IPS DF 4.7 (cell line): ENCODE measurements around the gene MYLK4.

Source experiments
- DNase-seq: peaks from one replicate; pipeline ENCODE4 v3.0.0-alpha.2; 2013; ENCODE audit warnings: low spot score; ENCODE audit errors: extremely low read depth

Gene MYLK4

GRCh38 chr6:2708456-2708855 lies 42.3 kb downstream of the MYLK4 start:
- no peak for DNase-seq

GRCh38 chr6:2706558-2706957 lies 44.2 kb downstream of the MYLK4 start:
- no peak for DNase-seq

GRCh38 chr6:2705256-2705655 lies 45.5 kb downstream of the MYLK4 start:
- DNase-seq: no peak

GRCh38 chr6:2697291-2697690 lies 53.4 kb downstream of the MYLK4 start:
- no peak for DNase-seq

- DNase-seq: no peak
These were observed 55.1 kb downstream of the MYLK4 start for GRCh38 chr6:2695454-2696095.

- DNase-seq: no peak
These were observed 57.5 kb downstream of the MYLK4 start for GRCh38 chr6:2693231-2693630.

GRCh38 chr6:2688401-2689064 lies 62.2 kb downstream of the MYLK4 start:
- no peak for DNase-seq

- no peak for DNase-seq
These were observed 63.3 kb downstream of the MYLK4 start for GRCh38 chr6:2687456-2687855.

- no peak for DNase-seq
These were observed 64.2 kb downstream of the MYLK4 start for GRCh38 chr6:2686515-2686914.

GRCh38 chr6:2684766-2685754 lies 65.7 kb downstream of the MYLK4 start:
- DNase-seq: no peak

GRCh38 chr6:2684103-2684749 lies 66.5 kb downstream of the MYLK4 start:
- DNase-seq: no peak

GRCh38 chr6:2680264-2680922 lies 70.3 kb downstream of the MYLK4 start:
- DNase-seq: no peak

- DNase-seq: no peak
These were observed 73.6 kb downstream of the MYLK4 start for GRCh38 chr6:2677080-2677593.

GRCh38 chr6:2676048-2676447 lies 74.7 kb downstream of the MYLK4 start:
- no peak for DNase-seq

- DNase-seq: no peak
These were observed 75.9 kb downstream of the MYLK4 start for GRCh38 chr6:2674857-2675256.

- DNase-seq: no peak
These were observed 81.5 kb downstream of the MYLK4 start for GRCh38 chr6:2669067-2669700.

- DNase-seq: no peak
These were observed 83.1 kb downstream of the MYLK4 start for GRCh38 chr6:2667617-2668016.

GRCh38 chr6:2666906-2667575 lies 83.7 kb downstream of the MYLK4 start:
- DNase-seq: no peak

GRCh38 chr6:2665146-2666070 lies 85.3 kb downstream of the MYLK4 start:
- DNase-seq: no peak
